KBM-7 (cell line): Measurements from ENCODE around the gene KHK.

Source experiments
- DNase-seq: peaks from one replicate; pipeline ENCODE4 v3.0.0-alpha.2; 2015
- in situ Hi-C: fragments of 300-500 bp; cut with MboI; formaldehyde crosslinking; loops from 2 replicates; pipeline ENCODE4 v1.14.3; 2020; ENCODE audit warnings: low sequenced_read_pairs, low pct_unique_long_range_greater_than_20kb, mixed read lengths

KHK gene

DNA sequence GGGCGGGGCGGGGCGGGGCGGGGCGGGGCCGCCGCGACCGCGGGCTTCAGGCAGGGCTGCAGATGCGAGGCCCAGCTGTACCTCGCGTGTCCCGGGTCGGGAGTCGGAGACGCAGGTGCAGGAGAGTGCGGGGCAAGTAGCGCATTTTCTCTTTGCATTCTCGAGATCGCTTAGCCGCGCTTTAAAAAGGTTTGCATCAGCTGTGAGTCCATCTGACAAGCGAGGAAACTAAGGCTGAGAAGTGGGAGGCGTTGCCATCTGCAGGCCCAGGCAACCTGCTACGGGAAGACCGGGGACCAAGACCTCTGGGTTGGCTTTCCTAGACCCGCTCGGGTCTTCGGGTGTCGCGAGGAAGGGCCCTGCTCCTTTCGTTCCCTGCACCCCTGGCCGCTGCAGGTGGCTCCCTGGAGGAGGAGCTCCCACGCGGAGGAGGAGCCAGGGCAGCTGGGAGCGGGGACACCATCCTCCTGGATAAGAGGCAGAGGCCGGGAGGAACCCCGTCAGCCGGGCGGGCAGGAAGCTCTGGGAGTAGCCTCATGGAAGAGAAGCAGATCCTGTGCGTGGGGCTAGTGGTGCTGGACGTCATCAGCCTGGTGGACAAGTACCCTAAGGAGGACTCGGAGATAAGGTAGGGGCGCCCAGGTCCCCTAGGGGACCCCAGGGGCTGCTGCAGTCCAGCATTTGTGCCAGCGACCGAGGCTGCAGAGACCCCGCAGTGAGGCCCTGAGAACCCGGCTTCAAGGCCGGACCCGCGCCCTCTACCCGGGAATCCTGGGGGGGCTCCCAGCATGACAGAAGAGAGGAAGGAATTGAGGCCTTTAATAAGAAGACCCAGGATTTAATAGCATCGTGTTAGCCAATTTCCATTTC, at the start of gene KHK:
Gene KHK, plus strand, starts transcription at position 49 of the 870 bp plus-strand sequence. Its CDS starts 488 bp downstream, at position 537.
- DNase-seq = no peak
- in situ Hi-C loops = no loop called here

DNA sequence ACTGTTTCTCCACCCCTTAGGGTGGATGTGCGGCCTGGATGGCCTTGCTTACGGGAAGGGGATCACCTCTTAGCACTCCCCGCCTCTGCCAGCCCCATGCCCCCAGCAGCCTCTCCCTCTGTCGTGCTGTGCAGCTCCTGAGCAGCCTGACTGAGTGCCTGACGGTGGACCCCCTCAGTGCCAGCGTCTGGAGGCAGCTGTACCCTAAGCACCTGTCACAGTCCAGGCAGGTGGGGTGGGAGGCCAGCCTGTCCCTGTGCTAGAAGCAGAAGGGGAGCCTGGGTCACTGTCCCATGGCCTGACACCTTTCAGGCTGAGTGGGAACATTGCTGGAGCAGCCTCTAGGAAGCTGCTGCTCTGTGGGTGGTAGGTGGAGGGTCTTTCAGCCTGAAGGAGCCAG, 48.6 kb upstream of the KHK start:
- DNase-seq = no peak
- in situ Hi-C loops = no loop called here

DNA sequence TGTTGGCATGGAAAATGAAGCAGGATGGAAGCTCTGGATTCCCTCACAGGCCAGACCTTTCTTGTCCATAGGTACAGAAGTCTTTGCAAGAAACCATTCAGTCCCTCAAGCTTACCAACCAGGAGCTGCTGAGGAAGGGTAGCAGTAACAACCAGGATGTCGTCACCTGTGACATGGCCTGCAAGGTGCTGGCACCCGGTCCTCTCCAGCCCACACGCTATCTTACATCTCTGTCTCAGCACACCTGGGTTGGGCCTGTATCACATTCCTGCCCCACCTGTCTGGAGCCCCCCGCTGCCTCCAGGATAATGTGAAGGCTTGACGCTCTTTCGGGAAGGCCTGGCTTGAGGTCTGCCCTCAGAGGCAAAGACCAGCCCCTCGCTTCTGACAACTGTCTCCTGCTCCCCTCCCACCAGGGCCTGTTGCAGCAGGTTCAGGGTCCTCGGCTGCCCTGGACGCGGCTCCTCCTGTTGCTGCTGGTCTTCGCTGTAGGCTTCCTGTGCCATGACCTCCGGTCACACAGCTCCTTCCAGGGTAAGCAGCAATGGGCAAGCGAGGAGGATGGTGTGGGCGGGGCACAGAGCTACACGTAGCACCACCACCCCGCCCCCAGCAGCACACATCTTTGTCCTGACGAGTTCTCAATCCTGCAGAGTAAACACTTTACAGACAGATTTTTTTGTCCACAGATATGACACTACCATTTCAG, 47.8 kb upstream of the KHK start:
- in situ Hi-C loops = no loop called here
- DNase-seq = no peak

DNA sequence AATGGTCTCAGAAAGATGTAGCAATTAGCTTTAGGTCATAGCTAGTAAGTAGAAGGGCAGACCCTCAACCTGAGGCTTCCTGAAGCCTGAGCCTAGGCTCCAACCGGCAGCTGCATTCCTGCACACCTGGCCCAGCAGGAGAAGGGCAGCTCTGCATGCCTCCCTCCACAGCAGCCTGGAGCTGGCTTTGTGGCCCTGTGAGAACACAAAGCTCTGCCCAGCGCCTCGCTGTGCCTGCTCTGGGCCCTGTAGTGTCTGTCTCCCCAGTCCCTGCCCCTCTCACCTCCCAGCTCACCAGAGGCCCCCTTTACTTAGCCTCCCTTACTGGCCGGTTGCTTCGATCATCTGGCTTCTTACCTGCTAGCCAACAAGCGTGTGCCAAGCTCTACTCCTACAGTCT, 47.1 kb upstream of the KHK start:
- in situ Hi-C loops = no loop called here
- no peak for DNase-seq

DNA sequence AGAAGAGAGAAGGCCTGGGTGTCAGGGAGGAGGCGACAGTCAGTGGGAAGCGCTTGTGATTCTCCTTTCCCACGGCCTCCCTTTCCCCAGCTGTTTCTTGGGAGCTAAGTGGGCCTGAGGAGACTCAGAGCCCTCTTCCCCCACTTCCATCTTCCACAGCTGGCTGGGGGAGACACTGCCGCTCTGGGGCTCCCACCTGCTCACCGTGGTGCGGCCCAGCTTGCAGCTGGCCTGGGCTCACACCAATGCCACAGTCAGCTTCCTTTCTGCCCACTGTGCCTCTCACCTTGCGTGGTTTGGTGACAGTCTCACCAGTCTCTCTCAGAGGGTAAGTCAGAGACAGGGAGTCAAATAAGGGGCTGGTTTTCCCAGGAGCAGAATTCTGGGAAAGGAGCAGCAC, 46.7 kb upstream of the KHK start:
- DNase-seq = no peak
- in situ Hi-C loops = no loop called here

DNA sequence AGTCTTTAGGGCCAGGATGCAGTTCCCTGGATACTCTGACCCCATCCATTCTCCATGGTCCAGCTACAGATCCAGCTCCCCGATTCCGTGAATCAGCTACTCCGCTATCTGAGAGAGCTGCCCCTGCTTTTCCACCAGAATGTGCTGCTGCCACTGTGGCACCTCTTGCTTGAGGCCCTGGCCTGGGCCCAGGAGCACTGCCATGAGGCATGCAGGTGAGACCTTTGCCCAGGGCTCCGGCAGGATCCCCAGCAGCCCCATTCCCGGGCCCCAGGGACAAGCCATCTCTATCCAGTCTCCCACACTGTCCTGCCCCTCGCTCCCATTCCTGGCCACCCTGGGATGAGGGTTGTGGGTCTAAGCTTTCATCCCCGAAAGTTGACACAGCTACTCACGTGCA, 46.3 kb upstream of the KHK start:
- in situ Hi-C loops = no loop called here

DNA sequence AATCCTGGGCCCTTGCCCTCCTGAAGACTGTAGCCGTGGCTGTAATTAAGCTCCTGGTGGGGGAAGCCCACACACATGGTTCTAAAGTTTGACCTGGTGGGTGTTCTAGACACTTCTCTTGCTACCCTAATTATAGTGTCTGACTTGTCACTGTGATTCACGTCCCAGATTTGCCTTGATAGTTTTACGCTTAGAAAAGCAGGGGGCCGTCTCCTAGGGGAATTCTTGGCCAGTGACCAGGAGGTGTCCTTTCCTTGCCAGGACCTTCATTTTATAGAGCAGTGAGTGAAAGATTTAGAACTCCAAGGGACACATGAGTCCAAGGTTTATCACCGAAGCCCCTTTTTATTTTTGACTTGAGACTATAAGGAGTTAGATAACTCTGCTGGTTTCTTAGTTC, 44.8 kb upstream of the KHK start:
- DNase-seq = no peak
- in situ Hi-C loops = no loop called here

More for the DNA sequence above, 46.3 kb upstream of the KHK start:
- DNase-seq = no peak

DNA sequence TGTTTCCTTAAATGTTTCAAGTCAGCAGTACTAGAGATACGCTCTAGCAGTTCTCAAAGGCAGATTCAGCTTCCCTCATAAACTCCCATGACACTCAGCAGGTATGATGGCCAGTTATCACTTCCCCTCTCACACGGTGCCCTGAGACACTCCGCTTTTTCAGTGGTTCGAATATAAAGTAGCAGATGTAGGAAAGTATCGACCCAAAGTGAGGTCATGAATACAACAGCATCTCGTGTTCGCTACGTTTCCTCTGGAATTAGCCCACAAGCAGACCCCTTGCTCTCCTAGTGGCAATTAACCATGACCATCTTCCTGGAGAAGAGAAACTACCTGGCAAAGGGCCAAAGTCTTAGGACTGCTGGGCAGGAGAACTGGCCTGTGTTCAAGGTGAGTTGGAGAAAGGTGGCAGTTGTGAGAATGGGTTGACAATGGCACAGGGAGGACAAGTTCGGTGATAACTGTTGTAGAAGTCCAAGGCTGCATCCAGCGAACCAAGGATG, 44.4 kb upstream of the KHK start:
- in situ Hi-C loops = no loop called here
- DNase-seq = no peak

DNA sequence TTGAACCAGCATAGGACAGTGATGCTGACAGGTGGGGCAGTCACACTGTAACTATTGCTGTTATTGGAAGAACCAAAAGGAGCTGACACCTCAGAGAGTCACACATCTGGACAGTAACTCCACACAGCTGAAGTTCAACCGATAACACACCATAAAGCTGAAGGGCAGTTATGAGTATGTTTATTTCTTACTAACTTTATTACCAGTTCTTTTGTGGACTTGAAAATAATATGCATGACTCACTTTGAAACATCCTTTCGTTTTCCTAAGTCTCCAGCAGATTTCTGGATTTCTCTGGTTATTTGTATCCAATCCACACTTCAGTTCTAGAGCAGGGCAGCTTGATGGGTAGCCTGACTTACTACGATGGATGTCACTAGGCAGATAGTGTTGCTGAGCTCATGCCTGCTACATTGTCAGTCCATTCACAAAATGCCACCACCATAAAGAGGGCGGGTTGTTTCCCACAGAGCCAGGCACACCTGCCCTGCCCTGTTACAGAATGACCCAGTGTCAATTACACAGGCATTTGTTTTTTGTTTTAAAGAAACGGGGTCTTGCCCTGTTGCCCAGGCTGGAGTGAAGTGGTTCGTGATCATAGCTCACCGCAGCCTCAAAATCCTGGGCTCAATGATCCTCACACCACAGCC, 43.5 kb upstream of the KHK start:
- DNase-seq = no peak
- in situ Hi-C loops = no loop called here

DNA sequence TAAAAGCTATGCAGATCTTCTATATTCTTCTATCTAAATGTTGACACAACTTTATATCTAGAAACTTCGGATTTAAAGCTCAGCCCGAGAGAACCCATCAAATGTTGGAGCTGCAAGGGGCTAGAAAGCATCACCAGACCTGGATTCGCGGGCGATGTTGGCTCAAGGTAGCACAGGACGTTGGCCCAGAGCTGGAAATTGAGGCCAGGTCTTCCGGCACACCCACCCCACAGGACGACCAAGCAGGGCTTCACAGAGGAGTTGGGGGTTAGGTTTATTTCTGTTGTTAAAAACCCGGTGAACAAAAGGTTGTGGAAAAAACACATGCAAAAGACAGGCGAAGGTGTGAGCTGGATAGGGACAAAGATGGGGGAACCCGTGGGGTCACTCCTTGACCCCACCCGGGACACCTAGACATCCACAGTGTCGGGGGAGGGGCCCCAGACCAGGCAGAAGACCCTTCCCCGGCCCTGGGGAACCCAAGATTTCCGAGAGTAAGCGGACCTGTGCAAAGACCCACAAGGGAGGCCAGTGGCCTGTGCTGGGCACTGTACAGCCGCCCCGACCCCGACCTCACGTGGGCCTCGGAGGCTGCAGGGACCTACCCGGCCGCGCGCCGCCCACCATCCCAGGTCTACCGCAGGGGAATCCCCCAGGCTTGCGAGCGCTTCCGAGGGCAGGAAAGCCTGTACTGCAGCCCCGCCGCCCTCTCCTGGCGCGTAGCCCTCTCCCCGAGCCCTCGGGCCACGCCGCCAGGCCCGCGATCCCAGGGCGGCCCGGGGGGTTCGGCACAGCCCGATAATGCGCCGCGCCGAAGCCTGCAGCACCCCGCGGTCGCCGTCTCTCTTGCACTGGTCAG, 36.9 kb upstream of the KHK start:
- no peak for DNase-seq
- in situ Hi-C loops = no loop called here

DNA sequence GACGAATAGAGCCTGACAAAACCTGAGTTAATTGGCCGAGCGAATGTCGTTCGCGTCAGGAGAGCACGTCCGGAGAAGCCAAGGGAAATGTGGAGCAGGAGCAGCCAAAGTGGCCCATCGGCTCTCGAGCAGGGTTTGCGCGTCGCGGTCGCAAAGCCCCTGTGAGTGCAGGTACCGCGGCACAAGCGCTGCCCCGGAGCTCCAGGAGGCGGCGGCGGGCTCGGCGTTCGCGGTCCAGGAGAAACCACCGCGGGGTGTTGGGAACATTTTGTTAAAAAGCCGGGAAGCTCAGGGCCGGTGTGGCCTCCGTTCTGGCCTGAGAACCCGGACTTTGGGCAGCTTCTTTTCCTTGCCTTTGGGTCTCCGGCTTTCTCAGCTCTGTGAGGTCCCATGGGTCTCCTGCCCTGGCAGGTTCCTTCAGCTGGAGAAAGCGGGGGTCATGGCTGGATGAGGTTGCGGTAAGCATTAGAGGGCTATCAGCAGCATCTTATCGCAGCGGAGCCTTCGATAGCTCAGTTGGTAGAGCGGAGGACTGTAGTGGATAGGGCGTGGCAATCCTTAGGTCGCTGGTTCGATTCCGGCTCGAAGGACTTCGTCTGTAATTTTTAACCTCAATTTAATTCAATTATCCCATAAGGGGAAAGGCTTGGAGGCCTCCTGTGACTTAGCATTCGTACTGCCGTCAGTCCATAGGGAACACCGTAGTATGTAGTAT, 36.1 kb upstream of the KHK start:
- in situ Hi-C loops = no loop called here
- peak; percentile 98 for DNase-seq

DNA sequence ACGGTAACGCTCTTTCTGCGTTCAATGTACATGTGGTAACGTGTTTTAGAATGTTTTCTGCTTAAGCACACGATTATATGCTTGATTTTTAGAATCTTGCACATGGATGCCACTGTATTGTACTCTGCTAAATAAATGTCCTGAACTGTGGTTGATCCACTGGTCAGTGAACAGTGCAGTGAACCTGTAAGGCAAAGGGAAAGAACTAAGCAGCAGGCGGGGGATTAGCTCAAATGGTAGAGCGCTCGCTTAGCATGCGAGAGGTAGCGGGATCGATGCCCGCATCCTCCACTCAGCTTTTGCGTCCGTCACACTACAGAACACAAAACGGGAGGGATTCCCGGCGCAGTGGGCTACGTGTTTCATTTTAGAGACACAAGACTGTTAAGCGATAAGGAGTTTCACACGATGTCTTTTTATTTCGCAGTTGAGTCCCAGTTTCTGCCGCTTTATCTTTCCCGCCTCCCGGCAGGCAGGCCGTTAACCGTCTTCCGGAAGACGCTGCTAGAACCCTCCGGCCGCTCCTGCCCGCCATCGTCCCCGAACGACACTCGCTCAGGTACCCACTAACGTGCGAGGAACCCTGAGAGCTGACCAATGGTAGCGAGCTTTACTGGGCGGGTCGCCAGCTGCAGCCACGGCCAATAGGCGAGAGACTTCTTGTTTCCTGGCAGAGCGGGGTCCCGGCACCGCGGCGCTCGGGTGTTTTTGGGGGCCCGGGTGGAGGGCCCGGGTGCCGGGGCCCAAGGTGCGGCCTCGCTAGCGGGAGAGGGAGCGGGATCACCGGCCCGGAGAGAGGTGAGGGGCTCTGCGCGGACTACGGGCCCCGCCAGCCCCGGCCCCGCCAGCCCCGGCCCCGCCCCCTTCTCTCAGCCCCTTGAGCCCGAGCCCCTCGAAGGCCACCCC, 35.3 kb upstream of the KHK start, which contains the start of gene AGBL5:
Gene AGBL5, plus strand, starts transcription at position 673 of the 906 bp plus-strand sequence. CDS start 1,291 bp downstream, outside the sequence.
- DNase-seq = peak; percentile 97
- in situ Hi-C loops = no loop called here

DNA sequence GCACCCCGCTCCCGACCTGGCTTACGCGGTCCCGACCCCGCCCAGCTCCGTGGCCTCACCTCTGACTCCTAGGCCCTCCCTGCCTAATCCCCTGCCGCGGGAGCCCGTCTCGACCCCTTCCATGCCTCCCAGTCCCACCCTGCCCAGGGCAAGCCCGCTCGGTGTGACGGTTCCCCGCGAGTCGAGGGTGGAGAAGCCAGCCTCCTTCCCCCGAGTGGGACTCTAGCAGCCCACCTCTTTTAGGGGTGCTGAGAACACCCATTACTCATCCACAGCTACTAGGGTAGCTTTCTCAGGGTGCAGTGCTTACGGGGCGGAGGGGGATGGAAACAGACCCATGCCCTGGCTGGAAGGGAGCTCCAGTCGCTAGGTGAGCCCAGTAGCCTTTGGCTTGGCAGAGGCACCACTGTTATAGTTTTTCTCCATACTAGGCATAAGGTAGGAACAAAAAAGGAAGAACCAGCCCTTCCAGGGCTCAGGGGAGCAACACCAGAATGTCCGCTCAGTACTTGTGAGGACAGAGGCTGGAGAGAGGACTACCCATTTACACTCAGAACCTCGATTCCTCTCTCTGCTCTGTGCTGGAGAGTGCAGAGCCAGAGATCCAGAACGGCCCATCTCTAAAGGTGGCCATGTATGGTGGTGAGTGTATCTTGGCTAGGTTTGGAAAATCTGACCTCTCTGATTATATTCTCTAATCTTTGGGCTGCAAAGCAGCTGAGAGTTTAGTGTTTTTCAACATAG, 34.5 kb upstream of the KHK start:
- DNase-seq = peak; percentile 37
- in situ Hi-C loops = no loop called here

DNA sequence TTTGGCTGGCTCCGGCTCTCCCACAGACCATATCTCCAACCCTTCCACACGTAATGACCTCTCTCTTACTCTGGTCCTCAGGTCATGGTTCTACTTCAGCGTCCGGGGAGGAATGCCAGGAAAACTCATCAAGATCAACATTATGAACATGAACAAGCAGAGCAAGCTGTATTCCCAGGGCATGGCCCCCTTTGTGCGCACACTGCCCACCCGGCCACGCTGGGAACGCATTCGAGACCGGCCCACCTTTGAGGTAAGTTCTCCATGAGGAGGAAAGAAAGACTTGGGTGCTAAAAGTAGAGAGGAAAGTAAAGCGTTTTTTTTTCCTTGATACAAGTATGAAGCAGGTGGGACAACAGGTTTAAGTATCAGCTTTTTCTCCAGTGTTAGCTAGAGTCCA, 33.3 kb upstream of the KHK start:
- in situ Hi-C loops = no loop called here

DNA sequence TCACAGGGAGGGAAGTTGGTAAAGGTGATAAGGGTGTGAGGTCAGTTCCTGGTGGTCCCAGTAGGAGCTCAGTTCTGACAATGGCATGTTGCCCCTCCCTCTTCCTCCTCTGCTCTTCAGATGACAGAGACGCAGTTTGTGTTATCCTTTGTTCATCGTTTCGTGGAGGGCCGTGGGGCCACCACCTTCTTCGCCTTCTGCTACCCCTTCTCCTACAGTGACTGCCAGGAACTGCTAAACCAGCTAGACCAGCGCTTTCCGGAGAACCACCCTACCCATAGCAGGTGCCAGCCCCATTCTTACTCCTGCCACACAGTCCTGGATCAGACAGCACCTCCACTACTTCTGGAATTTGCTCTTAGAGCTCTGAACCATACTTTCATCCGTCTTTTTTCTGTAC, 32.8 kb upstream of the KHK start:
- DNase-seq = no peak
- in situ Hi-C loops = no loop called here

More for the DNA sequence above, 33.3 kb upstream of the KHK start:
- DNase-seq = no peak

DNA sequence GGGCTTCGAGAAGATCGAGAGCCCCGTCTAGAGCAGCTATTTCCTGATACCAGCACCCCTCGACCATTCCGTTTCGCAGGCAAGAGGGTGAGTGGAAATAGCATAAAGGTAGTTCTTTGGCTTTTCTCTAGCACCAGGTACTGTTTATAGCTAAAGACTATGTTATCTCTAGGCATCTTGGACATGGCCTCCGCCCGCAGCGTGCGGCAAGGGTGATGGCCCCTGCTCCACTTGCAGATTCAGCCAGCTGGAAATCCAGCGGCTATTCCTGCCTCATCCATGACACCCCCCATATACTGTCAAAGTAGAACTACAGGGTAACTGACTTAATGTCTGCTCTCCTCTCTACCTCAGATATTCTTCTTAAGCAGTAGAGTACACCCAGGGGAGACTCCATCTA, 31.9 kb upstream of the KHK start:
- in situ Hi-C loops = no loop called here

DNA sequence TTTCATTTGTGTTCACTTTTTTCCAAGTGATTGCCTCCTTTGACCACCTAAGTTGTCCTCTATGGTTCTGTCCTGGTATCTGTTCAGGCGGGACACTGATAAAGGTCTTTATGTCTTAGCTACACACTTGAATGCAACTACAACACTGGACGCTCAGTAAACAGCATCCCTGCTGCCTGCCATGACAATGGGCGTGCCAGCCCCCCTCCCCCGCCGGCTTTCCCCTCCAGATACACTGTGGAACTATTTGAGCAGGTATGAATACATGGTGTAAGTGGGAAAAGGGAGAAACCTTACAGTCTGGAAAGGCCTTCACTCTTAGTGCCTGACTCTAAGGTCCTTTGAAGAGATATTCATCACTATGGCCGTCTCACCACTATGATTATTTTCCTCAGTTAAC, 29.4 kb upstream of the KHK start:
- DNase-seq = no peak
- in situ Hi-C loops = no loop called here

More for the DNA sequence above, 31.9 kb upstream of the KHK start:
- DNase-seq = no peak
